Spleen (tissue), 11 donors: ENCODE data around the gene FAM193A. TPM values are rescaled to one million over a fixed set of nuclear protein-coding genes. Genes with fewer than 3 reads are reported as not detected.

Experiments used
- DNase-seq: peaks from one replicate; pipeline ENCODE4 v3.0.0-alpha.2; 2020
- H3K27ac ChIP-seq, 8 donors: fragments of 200-600 bp; sonication (generic) in 7 of 8; 1 replicate in 4 of 8; 2 replicates in 4 of 8; pipeline versions ENCODE4 v1.5.0 to v1.8.0; 2016 to 2021; ENCODE audit warnings: inconsistent platforms in 4 of 8, mild to moderate bottlenecking in 4 of 8, moderate library complexity in 1 of 8
- H3K27me3 ChIP-seq, 7 donors: fragments of 200-600 bp; sonication (generic) in 6 of 7; replicated peaks in 1 of 7; 1 replicate in 4 of 7; 2 replicates in 3 of 7; pipeline versions ENCODE4 v1.5.0 to v1.8.0; 2016 to 2021; ENCODE audit warnings: inconsistent platforms in 3 of 7, mild to moderate bottlenecking in 1 of 7
- H3K36me3 ChIP-seq, 6 donors: fragments of 200-600 bp; sonication (generic) in 5 of 6; 1 replicate in 4 of 6; 2 replicates in 2 of 6; pipeline versions ENCODE4 v1.5.0 to v1.8.0; 2016 to 2021; ENCODE audit warnings: inconsistent platforms in 2 of 6
- H3K4me1 ChIP-seq, 6 donors: fragments of 200-600 bp; sonication (generic) in 5 of 6; 1 replicate in 3 of 6; 2 replicates in 3 of 6; pipeline versions ENCODE4 v1.5.0 to v1.8.0; 2016 to 2021; ENCODE audit warnings: inconsistent platforms in 3 of 6
- H3K4me3 ChIP-seq, 8 donors: fragments of 200-600 bp; sonication (generic) in 7 of 8; 1 replicate in 4 of 8; 2 replicates in 4 of 8; pipeline versions ENCODE4 v1.5.0 to v1.8.0; 2016 to 2021; ENCODE audit warnings: inconsistent platforms in 4 of 8, mild to moderate bottlenecking in 4 of 8, moderate library complexity in 2 of 8
- H3K9me3 ChIP-seq, 8 donors: fragments of 200-600 bp; sonication (generic) in 7 of 8; 1 replicate in 4 of 8; 2 replicates in 4 of 8; pipeline versions ENCODE4 v1.5.0 to v1.8.0; 2016 to 2021; ENCODE audit warnings: inconsistent platforms in 4 of 8
- POLR2A ChIP-seq, 3 donors: fragments of 450-650 bp; IDR thresholded peaks; one replicate each; pipeline ENCODE4 v1.5.1; 2017; ENCODE audit warnings: antibody characterized with exemption in 3 of 3, mild to moderate bottlenecking in 1 of 3
- POLR2AphosphoS5 ChIP-seq, 3 donors: sonication (generic); formaldehyde crosslinking; IDR thresholded peaks; one replicate each; pipeline ENCODE4 v1.5.1; 2017; ENCODE audit warnings: antibody characterized with exemption in 3 of 3
- WGBS, 5 donors: extraction: QIAGEN DNeasy Blood & Tissue Kit in 3 of 5; methylation state at CpG; one replicate each; pipeline versions ENCODE4 v1.1.5 to v1.1.7; 2013 to 2018; 5-methylcytosine and 5-hydroxymethylcytosine counted together
- intact Hi-C: fragments of 100-400 bp; cut with DNase I; formaldehyde crosslinking; loops from one replicate; pipeline ENCODE4 v1.15.0; 2023; ENCODE audit warnings: low total_unique reads
- polyA plus RNA-seq, 3 donors: library from polyadenylated mRNA; stranded (reverse); fragments of 200-250 nt; gene quantifications; one replicate each; pipeline ENCODE4 v1.2.1, GENCODE V29; 2013
- total RNA-seq, 7 donors: library from RNA; depleted of rRNA in 3 of 7; stranded (reverse); fragments of >200 nt in 3 of 7; fragmentation: NEBNext Ultra II Directional in 4 of 7; extraction: Animal tissue kit (Norgen Biotek cat#: 25700) in 4 of 7; gene quantifications; one replicate each; pipeline versions ENCODE4 v1.1.0 to v1.2.1, GENCODE V29; 2016 to 2021
- TF ChIP-seq, protein P1 (sequence below), 11 experiments: fragments of 200-600 bp in 7 of 11; fragments of 450-650 bp in 4 of 11; sonication (generic) in 4 of 11; IDR thresholded peaks in 8 of 11; conservative IDR thresholded peaks in 3 of 11; 1 replicate in 7 of 11; 2 replicates in 4 of 11; pipeline versions ENCODE4 v1.4.0 to v1.8.0; 2016 to 2021; ENCODE audit warnings: antibody characterized with exemption in 11 of 11, inconsistent platforms in 4 of 11, mild to moderate bottlenecking in 1 of 11
- donor health status: healthy with polysubstance abuse.
- donor health status: DM: no; HTN: no; CAD: no; lungs with moderate emphysema.
- donor health status: DM: no; HTN: no; CAD: no.
- donor health status: Bipolar disorder and iron deficiency.
- donor health status: healthy.
- donor health status: DM: no; HTN: no; CAD: no.
- donor health status: DM: yes; HTN: yes; CAD: no.

Gene FAM193A
- total and polyA plus RNA-seq, 10 donors = 6.2 to 37.7 (median 31.6) TPM

- H3K36me3 ChIP-seq = peaks cover 0 to 5% (median 0%) of the 10 kb centered on the region in 6 donors
- H3K4me1 ChIP-seq = peaks cover 0 to 84% (median 22%) of the 10 kb centered on the region in 6 donors
- no peak for DNase-seq
- intact Hi-C loops = no loop called here
- H3K4me3 ChIP-seq = no peak overlapping the region
- H3K27ac ChIP-seq = no peak overlapping the region
- H3K27me3 ChIP-seq = no peaks in the 10 kb centered on the region
- no peak for TF ChIP-seq POLR2AphosphoS5 (IDR thresholded peaks at IDR 0.05)
- TF ChIP-seq, protein P1, sequence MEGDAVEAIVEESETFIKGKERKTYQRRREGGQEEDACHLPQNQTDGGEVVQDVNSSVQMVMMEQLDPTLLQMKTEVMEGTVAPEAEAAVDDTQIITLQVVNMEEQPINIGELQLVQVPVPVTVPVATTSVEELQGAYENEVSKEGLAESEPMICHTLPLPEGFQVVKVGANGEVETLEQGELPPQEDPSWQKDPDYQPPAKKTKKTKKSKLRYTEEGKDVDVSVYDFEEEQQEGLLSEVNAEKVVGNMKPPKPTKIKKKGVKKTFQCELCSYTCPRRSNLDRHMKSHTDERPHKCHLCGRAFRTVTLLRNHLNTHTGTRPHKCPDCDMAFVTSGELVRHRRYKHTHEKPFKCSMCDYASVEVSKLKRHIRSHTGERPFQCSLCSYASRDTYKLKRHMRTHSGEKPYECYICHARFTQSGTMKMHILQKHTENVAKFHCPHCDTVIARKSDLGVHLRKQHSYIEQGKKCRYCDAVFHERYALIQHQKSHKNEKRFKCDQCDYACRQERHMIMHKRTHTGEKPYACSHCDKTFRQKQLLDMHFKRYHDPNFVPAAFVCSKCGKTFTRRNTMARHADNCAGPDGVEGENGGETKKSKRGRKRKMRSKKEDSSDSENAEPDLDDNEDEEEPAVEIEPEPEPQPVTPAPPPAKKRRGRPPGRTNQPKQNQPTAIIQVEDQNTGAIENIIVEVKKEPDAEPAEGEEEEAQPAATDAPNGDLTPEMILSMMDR (IDR thresholded peaks at IDR 0.05 in 8 of 11, conservative IDR thresholded peaks at IDR 0.05 in 3 of 11) = no peak
- TF ChIP-seq POLR2A (IDR thresholded peaks at IDR 0.05) = no peak
- no peaks in the 10 kb centered on the region for H3K9me3 ChIP-seq
These were observed 14.7 kb downstream of the FAM193A start for GRCh38 chr4:2551118-2551517.

DNA sequence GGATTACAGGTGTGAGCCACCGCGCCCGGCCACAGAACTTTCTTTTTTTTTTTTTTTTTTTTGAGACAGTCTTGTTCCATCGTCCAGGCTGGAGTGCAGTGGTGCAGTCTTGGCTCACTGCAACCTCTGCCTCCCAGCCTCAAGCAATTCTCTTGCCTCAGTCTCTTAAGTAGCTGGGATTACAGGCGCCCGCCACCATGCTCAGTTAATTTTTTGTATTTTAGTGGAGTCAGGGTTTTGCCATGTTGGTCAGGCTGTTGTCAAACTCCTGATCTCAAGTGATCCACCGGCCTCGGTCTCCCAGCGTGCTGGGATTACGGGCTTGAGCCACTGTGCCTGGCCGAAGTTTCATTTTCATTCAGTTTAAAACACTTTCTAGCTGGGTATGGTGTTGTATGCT is 16.4 kb downstream of the FAM193A start:
- WGBS, 5 donors = 92 to 98% (median 95%) methylated on average over 11 of the region's 11 CpGs
- TF ChIP-seq, protein P1 (IDR thresholded peaks at IDR 0.05 in 8 of 11, conservative IDR thresholded peaks at IDR 0.05 in 3 of 11) = no peak
- no peak for TF ChIP-seq POLR2AphosphoS5 (IDR thresholded peaks at IDR 0.05)
- Histone ChIP-seq H3K36me3 (peaks cover 0 to 5% (median 0%) of the 10 kb centered on the region in 6 donors), H3K4me3 (no peak overlapping the region), H3K27ac (no peak overlapping the region), H3K27me3 (no peaks in the 10 kb centered on the region), H3K9me3 (no peaks in the 10 kb centered on the region), H3K4me1 (peaks cover 0 to 88% (median 26%) of the 10 kb centered on the region in 6 donors)
- intact Hi-C loops = no loop called here
- peak; percentile 27 for DNase-seq

DNA sequence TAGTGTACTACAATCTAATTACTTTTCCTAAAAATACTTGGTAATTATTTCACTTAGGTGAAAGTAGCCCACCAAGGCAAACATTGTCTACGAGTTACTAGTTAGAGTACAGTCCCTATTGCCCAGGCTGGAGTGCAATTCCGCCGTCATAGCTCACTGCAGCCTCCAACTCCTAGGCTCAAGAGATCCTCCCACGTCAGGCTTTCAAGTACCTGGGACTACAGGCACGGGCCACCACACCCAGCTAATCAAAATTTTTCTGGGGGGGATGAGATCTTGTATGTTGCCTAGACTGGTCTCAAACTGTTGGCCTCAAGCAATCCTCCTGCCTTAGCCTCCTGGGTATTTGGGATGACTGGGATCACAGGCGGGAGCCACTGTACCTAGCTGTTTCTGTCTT is 21.9 kb downstream of the FAM193A start:
- TF ChIP-seq POLR2AphosphoS5 (IDR thresholded peaks at IDR 0.05) (no peak), POLR2A (IDR thresholded peaks at IDR 0.05) (no peak)
- TF ChIP-seq, protein P1 (IDR thresholded peaks at IDR 0.05 in 8 of 11, conservative IDR thresholded peaks at IDR 0.05 in 3 of 11) = no peak
- 90 to 96% (median 93%) methylated on average over 6 of the region's 6 CpGs for WGBS, 5 donors
- no peak for DNase-seq

DNA sequence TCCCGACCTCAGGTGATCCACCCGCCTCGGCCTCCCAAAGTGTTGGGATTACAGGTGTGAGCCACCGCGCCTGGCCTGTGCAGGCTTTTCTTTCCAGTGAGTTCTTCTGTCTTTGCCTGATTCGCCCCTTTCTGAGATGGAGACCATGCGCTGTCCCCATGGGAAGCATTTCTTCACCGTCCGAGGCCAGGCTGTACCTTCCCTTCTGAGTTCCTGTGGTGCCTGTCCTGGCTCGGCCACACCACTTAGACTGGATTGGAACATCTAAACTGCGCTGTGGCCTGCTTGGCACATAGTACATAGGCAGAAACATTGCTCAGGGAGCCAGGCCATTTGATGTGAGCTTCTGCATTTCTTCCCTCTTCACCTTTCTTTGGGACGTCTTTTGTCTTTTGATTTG is 23.7 kb downstream of the FAM193A start:
- Histone ChIP-seq H3K9me3 (no peaks in the 10 kb centered on the region), H3K4me1 (peaks cover 0 to 80% (median 13%) of the 10 kb centered on the region in 6 donors), H3K27ac (no peak overlapping the region), H3K27me3 (no peaks in the 10 kb centered on the region), H3K4me3 (no peak overlapping the region), H3K36me3 (peaks cover 0 to 58% (median 0%) of the 10 kb centered on the region in 6 donors)
- WGBS, 5 donors = 90 to 95% (median 93%) methylated on average over 12 of the region's 12 CpGs
- DNase-seq = no peak
- TF ChIP-seq POLR2AphosphoS5 (IDR thresholded peaks at IDR 0.05) = no peak
- intact Hi-C loops = no loop called here

More for the DNA sequence above, 21.9 kb downstream of the FAM193A start:
- Histone ChIP-seq H3K27me3 (no peaks in the 10 kb centered on the region), H3K36me3 (peaks cover 0 to 39% (median 0%) of the 10 kb centered on the region in 6 donors), H3K4me1 (peaks cover 0 to 87% (median 23%) of the 10 kb centered on the region in 6 donors), H3K27ac (no peak overlapping the region), H3K9me3 (no peaks in the 10 kb centered on the region), H3K4me3 (no peak overlapping the region)
- intact Hi-C loops = no loop called here

- Histone ChIP-seq H3K9me3 (no peaks in the 10 kb centered on the region), H3K4me3 (no peak overlapping the region), H3K4me1 (peaks cover 8 to 62% (median 24%) of the 10 kb centered on the region in 6 donors), H3K27ac (no peak overlapping the region), H3K27me3 (no peaks in the 10 kb centered on the region), H3K36me3 (peaks cover 0 to 62% (median 2%) of the 10 kb centered on the region in 6 donors)
- TF ChIP-seq POLR2AphosphoS5 (IDR thresholded peaks at IDR 0.05) (no peak), POLR2A (IDR thresholded peaks at IDR 0.05) (no peak)
- TF ChIP-seq, protein P1 (IDR thresholded peaks at IDR 0.05 in 8 of 11, conservative IDR thresholded peaks at IDR 0.05 in 3 of 11) = no peak
- DNase-seq = no peak
- intact Hi-C loops = no loop called here
- 96 to 97% (median 96%) methylated on average over 4 of the region's 4 CpGs for WGBS, 5 donors
These were observed 29.1 kb downstream of the FAM193A start for GRCh38 chr4:2565533-2565932.
